K562 treated with DMSO at 1 percent for 12 hours (cell line): ENCODE data around the gene ACP6. TPM values are rescaled to one million over a fixed set of nuclear protein-coding genes. Genes with fewer than 3 reads are reported as not detected.

Experiments used
- total RNA-seq: library from RNA; unstranded; fragments of 300-600 nt; gene quantifications from 2 replicates; pipeline ENCODE4 v1.2.3, GENCODE V29; 2022; ENCODE audit not compliant: insufficient read depth

The ACP6 gene
- total RNA-seq = 2.3 and 4.5 TPM in 2 replicates

GRCh38 chr1:147670319-147671001, at the start of gene ACP6:
Gene ACP6, minus strand, starts transcription at chr1:147670524. Its CDS starts 476 bp downstream, at chr1:147670048.

Other genes with a start within 250 kb of the ACP6 start
- 1.1 and 8.4 TPM in 2 replicates for gene BCL9, start 129.0 kb downstream of the ACP6 start, total RNA-seq
- gene GJA5, start 90.1 kb upstream of the ACP6 start, total RNA-seq = not detected in 2 replicates
- gene GJA8, start 232.3 kb upstream of the ACP6 start, total RNA-seq = not detected in 2 replicates